ENCODE measurements around the gene SIGLEC10. TPM values are rescaled to one million over a fixed set of nuclear protein-coding genes. Genes with fewer than 3 reads are reported as not detected.

SIGLEC10 gene
- total and polyA plus RNA-seq, 9 of the 15 experiments (the other 6 are each of a cell fraction or from before 2014, with no cell fraction given), result 0.10 to 1.8 (median 0.82) TPM

DNA sequence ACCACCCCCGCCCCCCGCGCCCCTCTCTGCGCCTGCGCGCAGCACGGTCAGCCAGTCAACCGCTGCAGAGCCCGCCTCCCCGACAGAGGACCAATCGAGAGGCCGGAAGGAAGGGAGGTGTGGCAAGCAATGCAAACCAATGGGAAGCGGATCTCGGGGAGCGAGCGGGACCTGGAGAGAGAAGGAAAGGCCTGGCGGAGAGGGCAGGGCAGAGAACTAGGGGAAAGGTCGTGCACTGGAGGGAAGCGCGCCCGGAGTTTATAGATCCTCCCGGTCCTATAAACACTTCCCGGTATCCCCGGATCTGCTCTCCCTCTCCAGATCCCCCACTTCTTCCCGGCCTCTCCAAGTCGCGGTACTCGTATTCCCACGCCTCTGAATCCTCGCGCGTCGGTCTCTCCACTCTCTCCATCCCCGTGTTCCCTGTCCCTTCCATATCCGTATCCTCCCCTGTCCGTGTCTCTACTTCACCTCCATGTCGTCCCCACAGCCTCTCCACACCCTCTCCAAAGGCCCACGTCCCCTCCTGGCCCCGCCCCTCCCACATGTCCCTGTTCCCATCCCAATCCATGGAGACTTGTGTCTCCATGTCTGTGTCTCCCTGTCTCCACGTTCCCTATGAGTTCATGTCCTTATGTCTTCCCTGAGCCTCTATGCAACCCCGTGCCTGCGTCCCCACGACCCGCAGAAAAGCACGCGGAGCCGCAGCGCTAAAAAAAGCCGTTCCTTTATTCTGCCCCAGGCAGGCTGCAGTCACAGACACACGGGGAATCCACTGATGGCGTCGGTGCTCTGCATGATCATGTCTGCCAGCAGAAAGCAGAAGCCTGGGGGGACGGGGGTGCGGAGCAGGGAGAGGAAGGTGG, 50.8 kb downstream of the SIGLEC10 start:
- DNase-seq (ENCODE audit: extremely low read depth in 1 of 4, low spot score in 3 of 4) (peak; percentile 96 to 99 (median 97)), ATAC-seq (peak; percentile 82), FAIRE-seq (peak; percentile 97)
- BruUV-seq (replicated peaks), result TSS peak; percentile 43
- CTCF ChIA-PET (ENCODE audit: low intra/inter-chr PET ratio), result no interaction called here
- Histone ChIP-seq H3K27me3 (ENCODE audit: control insufficient read depth in 2 of 2, insufficient read depth in 2 of 2, low read length in 2 of 2) (no peaks in the 10 kb centered on the region), H3K36me3 (ENCODE audit: control insufficient read depth, insufficient read depth, low read length) (no peaks in the 10 kb centered on the region), H3K27ac (ENCODE audit: extremely low read depth, low read depth, low read length) (peak overlapping the region; percentile 92), H3K9me1 (ENCODE audit: control insufficient read depth, insufficient read depth, low read length) (no peaks in the 10 kb centered on the region), H3K4me2 (ENCODE audit: insufficient read depth, low read length) (peak overlapping the region; percentile 96), H3K4me1 (replicated peaks in 1 of 2; ENCODE audit: control insufficient read depth in 2 of 2, insufficient read depth in 2 of 2, low read length in 2 of 2) (peaks cover 28 to 48% of the 10 kb centered on the region in 2 experiments), H3K79me2 (ENCODE audit: control insufficient read depth, insufficient read depth, low read length) (peaks cover 61% of the 10 kb centered on the region), H2AFZ (ENCODE audit: low read depth, low read length) (peak overlapping the region; percentile 12), H4K20me1 (replicated peaks; ENCODE audit: control insufficient read depth, insufficient read depth, low read length) (no peaks in the 10 kb centered on the region), H3K9me3 (replicated peaks; ENCODE audit: control insufficient read depth, insufficient read depth, low read depth, low read length) (no peaks in the 10 kb centered on the region), H3K9ac (ENCODE audit: insufficient read depth in 1 of 2, low read depth in 2 of 2, low read length in 2 of 2) (peak overlapping the region; percentile 93 to 96), H3K4me3 (peak overlapping the region; percentile 75)
- in situ Hi-C loops (cut with MboI), result no loop called here
- POLR2A ChIA-PET, result interaction anchor here (0.9 to 1.7 kb wide), 8 partner anchors 10 to 27 kb away, joined by 3 to 13 read pairs (median 6); partner anchors contain the start of gene VSIG10L
- intact Hi-C loops (cut with micrococcal nuclease), result loop anchor here (1.0 kb wide), 2 partner anchors 24 to 27 kb away; partner anchors contain the start of gene C19orf84
- WGBS (ENCODE audit: insufficient coverage, low coverage, missing lambda C conversion rate), result under 1% methylated on average over 54 of the region's 54 CpGs
- TF ChIP-seq RB1 (IDR thresholded peaks at IDR 0.05; ENCODE audit: low read depth), result 0 out of 2 replicates have a peak, but pooled peaks have one; percentile 8
- no peak for TF ChIP-seq NR2C2 (CRISPR knock-in tag; IDR thresholded peaks at IDR 0.05)
- peak; percentile 78 for TF ChIP-seq NR2C2 (tag; IDR thresholded peaks at IDR 0.05)
- no peak for TF ChIP-seq ZNF311 (CRISPR knock-in tag; IDR thresholded peaks at IDR 0.05)
- TF ChIP-seq, protein P1, sequence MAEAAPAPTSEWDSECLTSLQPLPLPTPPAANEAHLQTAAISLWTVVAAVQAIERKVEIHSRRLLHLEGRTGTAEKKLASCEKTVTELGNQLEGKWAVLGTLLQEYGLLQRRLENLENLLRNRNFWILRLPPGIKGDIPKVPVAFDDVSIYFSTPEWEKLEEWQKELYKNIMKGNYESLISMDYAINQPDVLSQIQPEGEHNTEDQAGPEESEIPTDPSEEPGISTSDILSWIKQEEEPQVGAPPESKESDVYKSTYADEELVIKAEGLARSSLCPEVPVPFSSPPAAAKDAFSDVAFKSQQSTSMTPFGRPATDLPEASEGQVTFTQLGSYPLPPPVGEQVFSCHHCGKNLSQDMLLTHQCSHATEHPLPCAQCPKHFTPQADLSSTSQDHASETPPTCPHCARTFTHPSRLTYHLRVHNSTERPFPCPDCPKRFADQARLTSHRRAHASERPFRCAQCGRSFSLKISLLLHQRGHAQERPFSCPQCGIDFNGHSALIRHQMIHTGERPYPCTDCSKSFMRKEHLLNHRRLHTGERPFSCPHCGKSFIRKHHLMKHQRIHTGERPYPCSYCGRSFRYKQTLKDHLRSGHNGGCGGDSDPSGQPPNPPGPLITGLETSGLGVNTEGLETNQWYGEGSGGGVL (CRISPR knock-in tag; IDR thresholded peaks at IDR 0.05), result no peak
- TF ChIP-seq LARP7 (IDR thresholded peaks at IDR 0.05), result peak; percentile 96
- peak; percentile 92 for TF ChIP-seq TBP (optimal IDR thresholded peaks at IDR 0.05; ENCODE audit: low read depth, low read length)
- no peak; the same call in 1 of the 2 replicates for TF ChIP-seq MYC (IDR thresholded peaks at IDR 0.05; ENCODE audit: low read depth, low read length)
- peak; percentile 47; the same call in 1 of the 2 replicates for TF ChIP-seq MYC (CRISPR knock-in tag; IDR thresholded peaks at IDR 0.05; ENCODE audit: borderline replicate concordance, low read depth)
- TF ChIP-seq, protein P2, sequence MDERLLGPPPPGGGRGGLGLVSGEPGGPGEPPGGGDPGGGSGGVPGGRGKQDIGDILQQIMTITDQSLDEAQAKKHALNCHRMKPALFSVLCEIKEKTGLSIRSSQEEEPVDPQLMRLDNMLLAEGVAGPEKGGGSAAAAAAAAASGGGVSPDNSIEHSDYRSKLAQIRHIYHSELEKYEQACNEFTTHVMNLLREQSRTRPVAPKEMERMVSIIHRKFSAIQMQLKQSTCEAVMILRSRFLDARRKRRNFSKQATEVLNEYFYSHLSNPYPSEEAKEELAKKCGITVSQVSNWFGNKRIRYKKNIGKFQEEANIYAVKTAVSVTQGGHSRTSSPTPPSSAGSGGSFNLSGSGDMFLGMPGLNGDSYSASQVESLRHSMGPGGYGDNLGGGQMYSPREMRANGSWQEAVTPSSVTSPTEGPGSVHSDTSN (CRISPR knock-in tag; IDR thresholded peaks at IDR 0.05; ENCODE audit: low read depth), result no peak
- TF ChIP-seq, protein P2 (tag; conservative IDR thresholded peaks at IDR 0.05; ENCODE audit: low read depth), result no peak
- TF ChIP-seq EWSR1 (IDR thresholded peaks at IDR 0.05; ENCODE audit: borderline replicate concordance, low read depth, partially characterized antibody), result no peak
- TF ChIP-seq MIER1 (IDR thresholded peaks at IDR 0.05; ENCODE audit: low read depth), result no peak; the same call in 1 of the 2 replicates
- TF ChIP-seq SRSF3 (IDR thresholded peaks at IDR 0.05; ENCODE audit: insufficient read depth, low read length), result no peak
- TF ChIP-seq ZNF217 (CRISPR knock-in tag; IDR thresholded peaks at IDR 0.05), result no peak
- TF ChIP-seq SP2 (IDR thresholded peaks at IDR 0.05; ENCODE audit: extremely low read depth, low read depth, low read length, poor library complexity, severe bottlenecking), result peak; percentile 49
- TF ChIP-seq ZZZ3 (IDR thresholded peaks at IDR 0.05), result no peak
- no peak for TF ChIP-seq U2AF2 (optimal IDR thresholded peaks at IDR 0.05; ENCODE audit: low read depth, low read length)

Measured in K562 (cell line).